Epithelial cell of esophagus (primary cell): ENCODE measurements around the gene EHD1.

ENCODE experiments used
- DNase-seq: peaks from one replicate; pipeline ENCODE4 v3.0.0; 2010; ENCODE audit warnings: low read depth
- H3K4me3 ChIP-seq: 2 replicates; pipeline ENCODE4 v1.5.1; 2011; ENCODE audit warnings: mild to moderate bottlenecking, low read length, control low read depth
- TF ChIP-seq, protein P1 (sequence below): IDR thresholded peaks from 2 replicates; pipeline ENCODE4 v1.5.1; 2011; ENCODE audit warnings: low read depth, mild to moderate bottlenecking, low read length, control low read depth, inconsistent platforms; ENCODE audit not compliant: insufficient read depth; ENCODE audit errors: missing control alignments

EHD1 gene

DNA sequence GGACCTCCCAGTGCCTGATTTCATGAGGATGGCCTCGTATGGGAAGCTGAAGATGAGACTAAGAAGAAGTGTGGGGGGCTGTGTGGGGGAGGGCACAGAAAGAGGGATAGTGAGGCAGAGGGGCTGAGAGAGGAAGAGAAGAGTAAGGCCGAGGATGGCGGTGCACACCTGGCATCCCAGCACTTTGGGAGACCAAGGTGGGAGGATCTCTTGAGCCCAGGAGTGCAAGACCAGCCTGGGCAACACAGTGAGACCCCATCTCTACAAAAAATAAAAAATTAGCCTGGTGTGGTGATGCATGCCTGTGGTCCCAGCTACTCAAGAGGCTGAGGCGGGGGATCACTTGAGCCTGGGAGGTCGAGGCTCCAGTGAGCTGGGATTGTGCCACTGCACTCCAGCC lies 13.5 kb upstream of the EHD1 start:
- TF ChIP-seq, protein P1, sequence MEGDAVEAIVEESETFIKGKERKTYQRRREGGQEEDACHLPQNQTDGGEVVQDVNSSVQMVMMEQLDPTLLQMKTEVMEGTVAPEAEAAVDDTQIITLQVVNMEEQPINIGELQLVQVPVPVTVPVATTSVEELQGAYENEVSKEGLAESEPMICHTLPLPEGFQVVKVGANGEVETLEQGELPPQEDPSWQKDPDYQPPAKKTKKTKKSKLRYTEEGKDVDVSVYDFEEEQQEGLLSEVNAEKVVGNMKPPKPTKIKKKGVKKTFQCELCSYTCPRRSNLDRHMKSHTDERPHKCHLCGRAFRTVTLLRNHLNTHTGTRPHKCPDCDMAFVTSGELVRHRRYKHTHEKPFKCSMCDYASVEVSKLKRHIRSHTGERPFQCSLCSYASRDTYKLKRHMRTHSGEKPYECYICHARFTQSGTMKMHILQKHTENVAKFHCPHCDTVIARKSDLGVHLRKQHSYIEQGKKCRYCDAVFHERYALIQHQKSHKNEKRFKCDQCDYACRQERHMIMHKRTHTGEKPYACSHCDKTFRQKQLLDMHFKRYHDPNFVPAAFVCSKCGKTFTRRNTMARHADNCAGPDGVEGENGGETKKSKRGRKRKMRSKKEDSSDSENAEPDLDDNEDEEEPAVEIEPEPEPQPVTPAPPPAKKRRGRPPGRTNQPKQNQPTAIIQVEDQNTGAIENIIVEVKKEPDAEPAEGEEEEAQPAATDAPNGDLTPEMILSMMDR, result no peak
- H3K4me3 ChIP-seq, result no peak overlapping the region
- DNase-seq, result no peak

DNA sequence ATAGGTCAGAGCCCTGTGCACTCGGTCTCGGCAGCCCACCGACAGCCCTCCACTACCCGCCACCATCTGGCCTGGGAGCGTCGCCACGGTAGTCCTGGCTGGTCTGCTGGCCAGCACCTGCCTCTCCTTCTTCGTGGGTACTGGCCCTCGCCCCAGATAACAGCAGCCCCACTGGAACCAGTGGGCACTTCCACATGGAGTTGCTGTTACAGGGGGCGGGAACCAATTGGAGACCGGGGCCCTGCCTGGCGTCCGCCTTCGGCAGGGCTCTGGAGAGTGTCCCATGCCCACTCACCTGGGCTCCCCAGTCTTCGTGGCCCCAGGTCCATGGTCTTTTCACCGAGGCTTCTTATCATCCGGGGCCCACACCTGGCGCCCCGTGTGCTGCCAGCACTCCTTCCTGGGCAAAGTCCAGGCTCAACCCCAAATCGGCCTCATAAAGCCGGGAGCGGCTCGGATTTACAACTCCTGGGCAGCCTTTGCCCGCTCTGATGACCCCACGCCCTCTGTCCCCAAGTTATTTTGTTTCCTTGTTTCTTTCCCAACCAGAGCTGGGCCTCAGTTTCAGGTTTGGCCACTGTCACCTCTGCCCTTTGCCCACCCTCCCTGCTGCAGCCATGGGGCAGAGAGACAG lies 12.9 kb upstream of the EHD1 start:
- no peak overlapping the region for H3K4me3 ChIP-seq
- TF ChIP-seq, protein P1, result no peak
- no peak for DNase-seq

DNA sequence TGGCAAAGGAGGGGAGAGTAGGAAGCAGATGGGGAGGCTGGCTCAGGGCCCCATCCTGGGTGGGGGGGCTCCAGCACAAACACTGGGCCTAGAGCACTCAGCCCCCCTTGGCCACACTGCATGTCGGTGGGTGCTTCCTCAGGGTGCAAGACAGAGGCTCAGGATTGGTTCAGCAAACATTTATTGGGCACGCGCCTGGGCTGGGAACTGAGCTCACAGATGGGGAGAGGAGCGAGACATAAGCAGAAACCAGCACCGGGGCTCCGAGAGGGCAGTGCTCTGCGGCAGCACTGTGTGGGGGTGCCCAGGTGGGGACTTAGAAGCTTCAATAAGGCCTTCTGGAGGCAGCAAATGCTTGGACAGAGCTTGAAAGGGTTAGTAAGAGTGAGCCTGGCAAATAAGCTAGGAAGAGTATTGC lies 12.1 kb upstream of the EHD1 start:
- TF ChIP-seq, protein P1, result no peak
- DNase-seq, result no peak
- H3K4me3 ChIP-seq, result no peak overlapping the region

DNA sequence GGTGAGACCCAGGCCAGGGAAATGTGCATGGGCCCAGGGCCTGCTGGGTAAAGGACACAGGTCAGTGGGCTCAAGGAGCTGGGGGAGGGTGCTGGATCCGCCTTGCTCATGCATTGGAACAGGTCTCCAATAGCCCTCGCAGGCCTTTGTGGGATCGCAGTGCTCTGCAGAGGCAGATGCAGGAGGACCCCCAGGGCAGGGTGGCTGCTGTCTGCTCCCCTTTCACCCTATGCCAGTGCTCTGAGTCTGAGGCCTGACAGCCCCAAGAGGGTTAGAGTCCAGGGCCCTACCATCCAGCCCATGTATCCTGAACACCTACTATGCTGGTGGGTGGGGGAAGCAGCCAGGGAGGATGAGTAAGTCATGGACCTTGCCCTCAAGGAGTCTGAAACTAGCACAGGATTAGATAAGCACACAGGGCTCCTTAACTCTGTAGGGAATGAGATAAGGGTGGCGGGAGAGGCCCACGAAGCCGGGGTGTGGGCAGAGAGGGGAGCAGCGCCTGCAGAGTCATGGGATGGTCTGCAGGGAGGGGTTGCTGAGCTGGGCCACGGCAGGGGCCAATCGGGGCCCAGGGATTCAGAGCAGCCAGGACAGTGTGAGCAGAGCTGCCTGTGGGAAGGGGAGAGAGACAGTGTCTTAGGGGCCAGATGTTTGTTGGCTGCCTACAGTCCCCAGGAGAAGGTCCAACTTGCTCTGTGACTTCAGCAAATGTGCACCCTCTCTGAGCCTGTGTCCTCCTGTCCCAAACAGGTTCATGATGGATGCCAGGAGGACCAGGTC lies 10.5 kb upstream of the EHD1 start:
- no peak for DNase-seq
- H3K4me3 ChIP-seq, result no peak overlapping the region
- TF ChIP-seq, protein P1, result no peak

DNA sequence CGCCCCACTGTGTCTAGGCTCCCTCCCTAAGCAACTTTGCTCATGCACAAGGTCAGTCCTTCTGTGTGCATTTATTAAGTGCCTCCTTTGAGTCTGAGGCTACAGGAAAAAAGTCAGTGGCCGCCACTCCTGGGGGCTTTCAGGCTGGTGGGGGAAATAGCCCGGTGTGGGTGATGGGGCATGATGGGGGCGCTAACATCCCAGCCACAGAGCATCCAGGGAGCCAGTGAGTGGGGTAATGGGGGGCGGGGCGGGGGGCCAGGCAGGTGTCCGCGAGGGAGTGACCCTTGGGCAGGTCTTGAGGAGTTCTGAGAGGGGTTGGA lies 9.9 kb upstream of the EHD1 start:
- DNase-seq, result no peak
- H3K4me3 ChIP-seq, result no peak overlapping the region
- TF ChIP-seq, protein P1, result no peak

DNA sequence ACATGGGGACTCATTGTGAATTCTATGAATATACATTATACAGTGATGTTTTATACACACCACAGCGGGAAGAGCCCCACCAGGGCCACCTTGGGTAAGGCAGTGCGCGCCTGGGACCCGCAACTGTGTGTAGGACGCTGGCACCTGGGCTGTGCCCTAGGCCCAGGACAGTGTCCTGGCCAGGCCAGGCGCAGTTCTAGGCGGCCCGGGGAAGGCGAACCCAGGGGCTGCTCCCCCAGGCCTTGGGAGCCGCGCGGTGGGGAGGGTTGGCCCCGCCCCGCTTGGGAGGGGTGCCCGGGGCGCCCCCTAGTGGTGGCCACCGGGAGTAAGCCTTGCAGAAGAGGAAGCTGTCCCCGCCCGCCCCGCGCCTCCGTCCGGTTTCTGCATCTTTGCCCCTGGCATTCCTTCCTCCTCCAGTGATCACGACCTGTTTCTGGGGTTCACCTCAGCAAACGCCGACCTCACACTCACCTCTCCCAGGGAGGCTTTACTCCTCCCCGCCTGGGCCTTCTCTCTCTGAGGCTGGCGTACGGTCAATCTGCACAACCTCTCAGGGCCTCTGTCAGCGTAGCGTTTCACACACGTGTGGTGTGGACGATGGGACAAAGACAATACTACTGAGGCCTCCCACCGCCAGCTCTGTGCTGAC lies 9.5 kb upstream of the EHD1 start:
- H3K4me3 ChIP-seq, result no peak overlapping the region
- DNase-seq, result peak; percentile 63
- TF ChIP-seq, protein P1, result peak; percentile 72
